Parathyroid adenoma (tissue), 2 donors: Measurements from ENCODE around the gene SPATA45.
"Not testable (repeated sequence)": the region's sequence is repeated elsewhere in the genome, so short reads cannot be mapped to it uniquely, and the experiment has no call there.

Experiments used
- H2AFZ ChIP-seq: fragments of 300-600 bp; sonication (generic); one replicate; pipeline ENCODE4 v1.7.0; 2017; ENCODE audit warnings: antibody characterized with exemption, mild to moderate bottlenecking
- H3K27ac ChIP-seq: fragments of 300-600 bp; sonication (generic); one replicate; pipeline ENCODE4 v1.7.0; 2017
- H3K27me3 ChIP-seq: fragments of 300-600 bp; sonication (generic); one replicate; pipeline ENCODE4 v1.7.0; 2017; ENCODE audit warnings: low read length; ENCODE audit not compliant: control insufficient read depth, insufficient read depth
- H3K36me3 ChIP-seq: fragments of 300-600 bp; sonication (generic); one replicate; pipeline ENCODE4 v1.7.0; 2017; ENCODE audit warnings: low read length; ENCODE audit not compliant: control insufficient read depth, insufficient read depth
- H3K4me1 ChIP-seq: fragments of 300-600 bp; sonication (generic); one replicate; pipeline ENCODE4 v1.7.0; 2017; ENCODE audit warnings: control low read depth
- H3K4me2 ChIP-seq: fragments of 300-600 bp; sonication (generic); one replicate; pipeline ENCODE4 v1.7.0; 2017; ENCODE audit warnings: low read length
- H3K4me3 ChIP-seq: fragments of 300-600 bp; sonication (generic); one replicate; pipeline ENCODE4 v1.7.0; 2017; ENCODE audit warnings: low read depth, low read length
- H3K79me2 ChIP-seq: fragments of 300-600 bp; sonication (generic); one replicate; pipeline ENCODE4 v1.7.0; 2017; ENCODE audit warnings: control low read depth
- H3K9ac ChIP-seq: fragments of 300-600 bp; sonication (generic); one replicate; pipeline ENCODE4 v1.7.0; 2017; ENCODE audit warnings: mild to moderate bottlenecking
- H3K9me3 ChIP-seq: fragments of 300-600 bp; sonication (generic); one replicate; pipeline ENCODE4 v1.7.0; 2017; ENCODE audit warnings: low read length; ENCODE audit not compliant: control insufficient read depth
- TF ChIP-seq, protein P1 (sequence below): fragments of 300-600 bp; sonication (generic); IDR thresholded peaks from one replicate; pipeline ENCODE4 v1.7.0; 2017; ENCODE audit warnings: antibody characterized with exemption, mild to moderate bottlenecking
- donor health status: primary hyperparathyroidism.

SPATA45 gene

DNA sequence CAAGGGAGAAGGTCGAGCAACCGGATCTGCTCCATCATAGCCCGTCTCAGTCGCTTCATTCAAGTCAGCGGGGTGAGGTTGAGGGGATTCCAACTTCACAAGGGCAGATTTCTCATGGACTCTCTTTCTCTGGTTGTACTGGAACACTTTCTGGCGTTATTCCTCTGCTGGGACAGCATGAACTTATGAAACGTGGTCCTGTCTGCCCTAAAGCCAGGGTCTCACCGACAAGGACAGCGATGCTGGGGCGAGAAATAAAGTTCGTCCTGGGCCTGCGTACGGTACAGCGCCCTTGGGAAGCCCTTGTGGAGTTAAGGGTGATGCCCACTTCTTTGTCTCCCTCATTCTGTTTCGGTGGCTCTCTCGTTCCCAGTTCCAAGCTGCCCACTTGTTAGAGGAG is 9.3 kb upstream of the SPATA45 start:
- no peaks in the 10 kb centered on the region for H3K79me2 ChIP-seq
- H3K36me3 ChIP-seq, result no peaks in the 10 kb centered on the region
- H2AFZ ChIP-seq, result no peak overlapping the region
- H3K4me2 ChIP-seq, result peak overlapping the region; percentile 93
- no peak overlapping the region for H3K27ac ChIP-seq
- H3K9me3 ChIP-seq, result no peaks in the 10 kb centered on the region
- H3K27me3 ChIP-seq, result no peaks in the 10 kb centered on the region
- TF ChIP-seq, protein P1, sequence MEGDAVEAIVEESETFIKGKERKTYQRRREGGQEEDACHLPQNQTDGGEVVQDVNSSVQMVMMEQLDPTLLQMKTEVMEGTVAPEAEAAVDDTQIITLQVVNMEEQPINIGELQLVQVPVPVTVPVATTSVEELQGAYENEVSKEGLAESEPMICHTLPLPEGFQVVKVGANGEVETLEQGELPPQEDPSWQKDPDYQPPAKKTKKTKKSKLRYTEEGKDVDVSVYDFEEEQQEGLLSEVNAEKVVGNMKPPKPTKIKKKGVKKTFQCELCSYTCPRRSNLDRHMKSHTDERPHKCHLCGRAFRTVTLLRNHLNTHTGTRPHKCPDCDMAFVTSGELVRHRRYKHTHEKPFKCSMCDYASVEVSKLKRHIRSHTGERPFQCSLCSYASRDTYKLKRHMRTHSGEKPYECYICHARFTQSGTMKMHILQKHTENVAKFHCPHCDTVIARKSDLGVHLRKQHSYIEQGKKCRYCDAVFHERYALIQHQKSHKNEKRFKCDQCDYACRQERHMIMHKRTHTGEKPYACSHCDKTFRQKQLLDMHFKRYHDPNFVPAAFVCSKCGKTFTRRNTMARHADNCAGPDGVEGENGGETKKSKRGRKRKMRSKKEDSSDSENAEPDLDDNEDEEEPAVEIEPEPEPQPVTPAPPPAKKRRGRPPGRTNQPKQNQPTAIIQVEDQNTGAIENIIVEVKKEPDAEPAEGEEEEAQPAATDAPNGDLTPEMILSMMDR, result no peak
- H3K4me3 ChIP-seq, result no peak overlapping the region
- H3K4me1 ChIP-seq, result no peaks in the 10 kb centered on the region
- H3K9ac ChIP-seq, result no peak overlapping the region

DNA sequence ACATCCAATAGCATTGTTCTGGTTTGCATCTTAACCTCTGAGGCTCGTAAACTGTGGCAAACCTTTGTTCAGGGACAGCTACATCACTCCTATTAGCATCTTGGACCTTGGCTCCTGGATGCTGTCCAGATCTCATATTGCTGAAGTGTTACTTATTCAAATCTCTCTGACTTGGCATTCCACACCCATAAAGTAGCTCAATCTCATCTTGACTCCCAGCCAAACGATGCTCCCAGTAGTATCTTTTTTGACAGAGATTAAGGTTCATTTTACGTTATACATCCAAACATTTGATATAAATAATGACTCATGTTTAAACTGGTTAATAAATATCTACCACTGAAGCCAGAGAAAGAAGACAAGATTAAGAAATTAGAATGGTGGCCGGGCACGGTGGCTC is 6.2 kb upstream of the SPATA45 start:
- Histone ChIP-seq H3K4me3 (no peak overlapping the region), H3K4me1 (no peaks in the 10 kb centered on the region), H2AFZ (no peak overlapping the region), H3K36me3 (no peaks in the 10 kb centered on the region), H3K9me3 (no peaks in the 10 kb centered on the region), H3K4me2 (no peak overlapping the region), H3K27me3 (no peaks in the 10 kb centered on the region), H3K9ac (no peak overlapping the region), H3K79me2 (no peaks in the 10 kb centered on the region), H3K27ac (no peak overlapping the region)
- TF ChIP-seq, protein P1, result no peak

DNA sequence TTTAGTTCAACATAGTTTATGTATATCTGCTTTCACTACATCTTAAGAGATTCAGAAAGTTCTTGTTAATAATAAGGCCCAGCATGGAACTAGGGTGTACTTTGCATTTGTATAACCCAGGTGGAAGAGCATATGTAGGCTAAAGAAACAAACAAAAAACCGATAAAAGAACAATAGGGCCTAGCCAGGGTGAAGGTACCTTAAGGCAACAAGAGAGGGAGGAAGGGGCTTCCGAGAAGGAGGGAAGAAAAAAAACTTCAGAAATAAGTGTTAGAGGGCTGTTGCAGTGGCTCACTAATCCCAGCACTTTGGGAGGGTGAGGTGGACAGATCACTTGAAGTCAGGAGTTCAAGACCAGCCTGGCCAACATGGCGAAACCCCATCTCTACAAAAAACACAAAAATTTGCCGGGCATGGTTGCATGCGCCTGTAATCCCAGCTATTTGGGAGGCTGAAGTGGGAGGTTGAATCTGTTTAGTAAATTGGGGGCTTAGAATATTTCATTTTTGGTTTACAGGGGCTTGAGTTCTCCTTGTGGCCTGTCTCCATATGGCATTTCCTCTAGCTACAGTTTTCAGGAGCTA is 4.7 kb upstream of the SPATA45 start:
- no peak overlapping the region for H3K4me2 ChIP-seq

DNA sequence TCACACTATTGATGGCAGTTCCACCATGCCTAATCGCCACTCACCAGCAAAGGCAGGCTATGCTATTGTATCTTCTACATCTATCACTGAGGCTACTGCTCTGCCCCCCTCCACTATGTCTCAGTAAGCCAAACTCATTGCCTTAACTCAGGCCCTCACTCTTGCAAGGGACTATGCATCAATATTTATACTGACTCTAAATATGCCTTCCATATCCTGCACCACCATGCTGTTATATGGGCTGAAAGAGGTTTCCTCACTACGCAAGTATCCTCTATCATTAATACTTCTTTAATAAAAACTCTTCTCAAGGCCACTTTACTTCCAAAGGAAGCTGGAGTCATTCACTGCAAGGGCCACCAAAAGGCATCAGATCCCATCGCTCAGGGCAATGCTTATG is 2.9 kb downstream of the SPATA45 start:
- H3K4me3 ChIP-seq, H3K9me3 ChIP-seq, H3K79me2 ChIP-seq, H3K27me3 ChIP-seq, H3K36me3 ChIP-seq, H3K4me1 ChIP-seq, H3K4me2 ChIP-seq, H3K9ac ChIP-seq, H2AFZ ChIP-seq, H3K27ac ChIP-seq: not testable (repeated sequence)

More for the DNA sequence above, 4.7 kb upstream of the SPATA45 start:
- TF ChIP-seq, protein P1, result no peak
- H3K36me3 ChIP-seq, result no peaks in the 10 kb centered on the region
- no peaks in the 10 kb centered on the region for H3K9me3 ChIP-seq
- H3K79me2 ChIP-seq, result no peaks in the 10 kb centered on the region
- no peak overlapping the region for H3K9ac ChIP-seq
- H3K4me3 ChIP-seq, result no peak overlapping the region
- H3K4me1 ChIP-seq, result no peaks in the 10 kb centered on the region
- H3K27me3 ChIP-seq, result no peaks in the 10 kb centered on the region
- no peak overlapping the region for H3K27ac ChIP-seq
- no peak overlapping the region for H2AFZ ChIP-seq

DNA sequence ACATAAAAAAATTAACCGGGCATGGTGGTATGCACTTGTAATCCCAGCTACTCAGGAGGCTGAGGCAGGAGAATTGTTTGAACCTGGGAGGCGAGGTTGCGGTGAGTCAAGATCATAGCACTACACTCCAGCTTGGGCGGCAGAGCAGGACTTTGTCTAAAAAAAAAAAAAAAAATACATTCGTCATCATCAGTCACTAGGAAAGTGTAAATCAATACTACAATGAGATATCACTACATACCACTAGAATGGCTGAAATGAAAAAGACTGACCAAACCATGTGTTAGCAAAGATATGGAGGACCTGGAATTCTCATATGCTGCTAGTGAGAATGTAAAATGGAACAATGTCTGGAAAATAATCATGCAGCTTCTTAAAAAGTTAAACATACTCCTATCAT is 9.3 kb downstream of the SPATA45 start:
- Histone ChIP-seq H3K4me3 (no peak overlapping the region), H3K79me2 (no peaks in the 10 kb centered on the region), H3K27me3 (no peaks in the 10 kb centered on the region), H3K4me1 (no peaks in the 10 kb centered on the region), H3K4me2 (no peak overlapping the region), H3K9me3 (no peaks in the 10 kb centered on the region), H3K9ac (no peak overlapping the region), H3K27ac (no peak overlapping the region), H2AFZ (no peak overlapping the region), H3K36me3 (no peaks in the 10 kb centered on the region)
- TF ChIP-seq, protein P1, result no peak

DNA sequence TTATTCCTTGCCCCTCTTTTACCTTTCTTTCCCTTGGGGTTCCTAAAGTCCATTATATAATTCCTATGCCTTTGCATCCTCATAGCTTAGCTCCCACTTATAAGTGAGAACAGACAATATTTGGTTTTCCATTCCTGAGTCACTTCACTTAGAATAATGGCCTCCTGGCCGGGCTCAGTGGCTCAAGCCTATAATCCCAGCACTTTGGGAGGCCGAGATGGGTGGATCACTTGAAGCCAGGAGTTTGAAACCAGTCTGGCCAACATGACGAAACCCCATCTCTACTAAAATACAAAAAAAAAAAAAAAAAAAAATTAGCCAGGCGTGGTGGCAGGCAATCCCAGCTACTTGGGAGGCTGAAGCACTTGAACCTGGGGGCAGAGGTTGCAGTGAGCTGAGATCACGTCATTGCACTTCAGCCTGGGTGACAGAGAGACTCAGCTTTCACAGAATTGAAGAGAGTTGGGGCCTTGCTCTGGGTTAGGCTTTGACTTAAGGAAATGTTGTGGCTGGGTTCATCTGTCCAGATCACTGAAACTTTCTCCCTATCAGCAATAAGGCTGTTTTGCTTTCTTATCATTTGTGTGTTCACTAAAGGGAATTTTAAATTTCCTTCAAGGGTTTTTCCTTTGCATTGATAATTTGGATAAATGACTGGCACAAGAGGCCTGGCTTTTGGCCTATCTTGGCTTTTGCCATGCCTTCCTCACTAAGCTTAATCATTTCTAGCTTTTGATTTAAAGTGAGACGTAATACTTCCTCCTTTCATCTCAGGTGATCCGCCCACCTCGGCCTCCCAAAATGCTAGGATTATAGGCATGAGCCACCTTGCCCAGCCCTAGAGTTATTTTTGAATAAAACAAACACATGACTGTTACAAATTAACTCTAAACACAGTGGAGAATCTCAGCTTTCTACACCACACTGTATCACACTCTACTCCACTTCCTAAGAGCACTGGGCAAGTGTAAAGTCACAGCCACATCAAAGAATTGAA is 13.9 kb downstream of the SPATA45 start:
- not testable (repeated sequence) for H3K4me3 ChIP-seq, H3K36me3 ChIP-seq, H3K4me2 ChIP-seq, H3K79me2 ChIP-seq, H3K9ac ChIP-seq, H3K27ac ChIP-seq, H3K27me3 ChIP-seq, H2AFZ ChIP-seq, H3K4me1 ChIP-seq, H3K9me3 ChIP-seq
